Tibial artery (tissue), 4 donors: ENCODE measurements around the gene CFAP74.

Experiments
- DNase-seq, 2 donors: peaks; one replicate each; pipeline ENCODE4 v3.0.0-alpha.2; 2019
- H3K27ac ChIP-seq, 2 donors: fragments of 200-600 bp; sonication (generic) in 1 of 2; 1 replicate in 1 of 2; 2 replicates in 1 of 2; pipeline ENCODE4 v1.5.1; 2018 to 2019; ENCODE audit warnings: mild to moderate bottlenecking in 1 of 2
- H3K27me3 ChIP-seq, 2 donors: fragments of 200-600 bp; sonication (generic) in 1 of 2; one replicate each; pipeline versions ENCODE4 v1.5.1 to v1.6.0; 2016 to 2019
- H3K36me3 ChIP-seq, 3 donors: fragments of 200-600 bp; sonication (generic) in 2 of 3; one replicate each; pipeline ENCODE4 v1.5.1; 2016 to 2019; ENCODE audit warnings: mild to moderate bottlenecking in 2 of 3
- H3K4me1 ChIP-seq, 4 donors: fragments of 200-600 bp; sonication (generic) in 2 of 4; 1 replicate in 3 of 4; 2 replicates in 1 of 4; pipeline ENCODE4 v1.5.1; 2016 to 2019
- H3K4me3 ChIP-seq, 2 donors: fragments of 200-600 bp; sonication (generic) in 1 of 2; 1 replicate in 1 of 2; 2 replicates in 1 of 2; pipeline ENCODE4 v1.5.1; 2018 to 2019; ENCODE audit warnings: mild to moderate bottlenecking in 2 of 2
- H3K9me3 ChIP-seq, 3 donors: fragments of 200-600 bp; sonication (generic) in 1 of 3; one replicate each; pipeline ENCODE4 v1.5.1; 2016 to 2019
- CTCF ChIP-seq, 2 experiments: fragments of 200-600 bp in 1 of 2; fragments of 450-650 bp in 1 of 2; IDR thresholded peaks; one replicate each; pipeline ENCODE4 v1.5.1; 2017 to 2019; ENCODE audit warnings: antibody characterized with exemption in 2 of 2, mild to moderate bottlenecking in 1 of 2, moderate library complexity in 1 of 2
- intact Hi-C: fragments of 100-400 bp; cut with DNase I; formaldehyde crosslinking; loops from one replicate; pipeline ENCODE4 v1.15.0; 2023; ENCODE audit warnings: low total_unique reads

Gene CFAP74

DNA sequence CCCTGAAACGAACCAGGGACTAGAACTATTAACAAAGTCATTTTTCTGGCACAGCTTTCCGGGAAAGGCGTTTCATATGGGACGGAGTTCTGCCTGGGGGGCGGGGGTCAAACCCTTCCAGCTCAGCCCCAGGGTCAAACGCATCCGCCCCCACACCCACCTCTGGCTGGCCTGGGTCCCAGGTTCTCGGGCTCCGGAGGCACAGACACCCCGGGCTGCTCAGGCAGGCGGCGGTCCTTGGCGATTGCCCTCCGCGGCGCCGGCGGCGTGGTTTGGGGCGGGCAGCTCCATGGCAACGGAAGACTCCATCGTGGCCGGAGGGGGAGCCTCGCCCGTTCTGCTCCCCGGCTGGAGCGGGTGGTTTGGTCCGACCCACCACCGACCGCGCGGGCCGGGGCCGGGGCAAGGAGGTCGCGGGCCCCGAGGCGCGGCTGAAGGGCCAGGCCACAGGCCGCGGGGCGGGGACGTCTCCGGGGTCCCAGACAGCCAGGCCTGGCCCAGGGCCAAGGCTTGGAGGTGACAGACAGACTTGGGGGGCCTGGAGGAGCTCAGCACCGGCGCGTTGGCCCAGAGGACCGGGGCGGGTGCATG is at the start of gene CFAP74:
Gene CFAP74, minus strand, starts transcription at position 246 of the 591 bp plus-strand sequence. CDS start 12,830 bp downstream, outside the sequence.
- no peaks in the 10 kb centered on the region for H3K9me3 ChIP-seq
- peaks cover 0 to 64% of the 10 kb centered on the region in 2 donors for H3K27me3 ChIP-seq
- intact Hi-C loops, result no loop called here
- DNase-seq, result no peak
- no peak for TF ChIP-seq CTCF (IDR thresholded peaks at IDR 0.05)
- no peaks in the 10 kb centered on the region for H3K36me3 ChIP-seq
- H3K4me3 ChIP-seq, result no peak within 1 kb of the TSS
- peaks cover 0 to 8% (median 0%) of the 10 kb centered on the region in 4 donors for H3K4me1 ChIP-seq
- H3K27ac ChIP-seq, result no peak within 1 kb of the TSS

- intact Hi-C loops, result no loop called here
- Histone ChIP-seq H3K4me3 (no peak overlapping the region), H3K27ac (no peak overlapping the region), H3K4me1 (peaks cover 0 to 19% (median 12%) of the 10 kb centered on the region in 4 donors), H3K36me3 (peaks cover 0 to 7% (median 0%) of the 10 kb centered on the region in 3 donors), H3K9me3 (no peaks in the 10 kb centered on the region), H3K27me3 (peaks cover 0 to 59% of the 10 kb centered on the region in 2 donors)
- TF ChIP-seq CTCF (IDR thresholded peaks at IDR 0.05), result no peak
- no peak for DNase-seq
These were observed 49.6 kb upstream of the CFAP74 start for GRCh38 chr1:2053217-2053616.

DNA sequence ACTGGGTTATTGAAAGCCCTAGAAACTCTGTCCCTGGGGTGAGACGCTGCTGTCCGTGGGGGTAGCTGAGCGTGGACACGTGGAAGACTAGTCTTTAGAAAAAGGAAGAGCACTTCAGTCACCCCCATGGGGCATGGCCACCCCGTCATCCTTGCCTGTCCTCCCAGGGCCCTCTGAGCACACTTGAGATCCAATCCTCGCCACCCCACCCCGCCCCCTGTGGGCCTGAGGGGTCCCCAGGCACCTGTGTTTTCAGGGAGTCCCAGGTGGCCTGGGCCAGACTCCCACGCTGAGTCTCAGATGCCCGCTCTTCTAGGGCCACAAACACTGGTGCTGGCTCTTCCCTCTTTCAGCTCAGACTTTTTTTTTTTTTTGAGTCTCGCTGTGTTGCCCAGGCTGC is 49.2 kb upstream of the CFAP74 start:
- no peak for DNase-seq
- Histone ChIP-seq H3K9me3 (no peaks in the 10 kb centered on the region), H3K27me3 (peaks cover 0 to 63% of the 10 kb centered on the region in 2 donors), H3K4me3 (no peak overlapping the region), H3K4me1 (peaks cover 0 to 19% (median 12%) of the 10 kb centered on the region in 4 donors), H3K27ac (no peak overlapping the region), H3K36me3 (peaks cover 0 to 7% (median 0%) of the 10 kb centered on the region in 3 donors)
- intact Hi-C loops, result no loop called here
- TF ChIP-seq CTCF (IDR thresholded peaks at IDR 0.05), result no peak

- Histone ChIP-seq H3K9me3 (no peaks in the 10 kb centered on the region), H3K27ac (no peak overlapping the region), H3K4me1 (peaks cover 0 to 19% (median 12%) of the 10 kb centered on the region in 4 donors), H3K27me3 (peaks cover 0 to 69% of the 10 kb centered on the region in 2 donors), H3K36me3 (peaks cover 0 to 7% (median 0%) of the 10 kb centered on the region in 3 donors), H3K4me3 (no peak overlapping the region)
- intact Hi-C loops, result no loop called here
- TF ChIP-seq CTCF (IDR thresholded peaks at IDR 0.05), result no peak
- DNase-seq, result no peak
These were observed 48.6 kb upstream of the CFAP74 start for GRCh38 chr1:2052054-2052679.

DNA sequence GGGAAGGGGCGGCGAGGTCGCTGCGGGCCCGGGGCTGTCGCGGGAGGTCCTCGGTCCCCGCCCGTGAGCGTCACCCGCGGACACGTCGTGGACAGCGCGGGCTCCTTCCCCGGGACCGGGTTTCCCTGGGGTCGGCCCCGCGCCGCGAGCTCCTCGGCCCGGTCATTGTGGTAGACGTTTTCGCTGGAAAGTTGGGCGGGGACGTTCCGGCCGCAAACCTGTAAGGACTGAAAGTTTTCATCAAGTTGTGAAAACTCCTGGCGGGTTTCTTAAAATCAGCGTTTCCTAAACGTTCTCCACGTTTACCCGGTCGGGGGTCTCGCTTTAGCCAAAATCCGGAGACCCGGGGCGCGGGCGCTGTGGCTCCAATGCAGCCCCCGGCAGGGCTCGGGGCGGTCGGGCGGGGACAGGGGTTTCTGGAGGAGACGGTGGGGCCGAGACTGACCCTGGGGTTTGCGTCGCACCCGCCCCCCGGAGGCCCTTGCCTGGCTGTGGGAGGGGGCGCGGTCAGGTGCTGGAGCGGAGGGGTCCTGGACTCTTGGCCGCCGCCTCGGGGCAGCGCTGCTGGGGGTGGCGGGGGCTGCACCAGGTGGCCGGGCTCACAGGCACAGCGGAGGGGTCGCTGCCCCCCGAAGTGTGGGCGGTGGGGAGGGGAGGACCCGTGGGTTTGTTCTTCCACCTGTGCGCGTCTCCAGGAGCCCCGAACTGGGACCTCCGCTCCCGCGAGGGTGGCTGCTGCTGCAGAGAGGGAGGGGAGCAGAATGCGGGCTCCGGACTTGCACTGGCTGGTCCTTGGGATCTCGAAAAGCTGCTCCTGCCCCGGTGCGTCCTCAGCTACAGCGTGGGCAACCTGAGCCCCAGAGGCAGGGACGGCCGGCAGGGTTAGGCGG is 47.5 kb upstream of the CFAP74 start:
- Histone ChIP-seq H3K4me3 (peak overlapping the region; percentile 35 to 54), H3K27ac (no peak overlapping the region), H3K9me3 (no peaks in the 10 kb centered on the region), H3K4me1 (peaks cover 0 to 19% (median 12%) of the 10 kb centered on the region in 4 donors), H3K36me3 (peaks cover 0 to 4% (median 0%) of the 10 kb centered on the region in 3 donors), H3K27me3 (peaks cover 0 to 81% of the 10 kb centered on the region in 2 donors)
- no peak for DNase-seq
- intact Hi-C loops, result no loop called here
- no peak for TF ChIP-seq CTCF (IDR thresholded peaks at IDR 0.05)
